Neural crest cell (in vitro differentiated cells): ENCODE measurements around the gene NR1D2. TPM values are rescaled to one million over a fixed set of nuclear protein-coding genes. Genes with fewer than 3 reads are reported as not detected.
"Not testable (repeated sequence)": the region's sequence is repeated elsewhere in the genome, so short reads cannot be mapped to it uniquely, and the experiment has no call there.

Experiments
- DNase-seq: peaks from one replicate; pipeline ENCODE4 v3.0.0; 2021; ENCODE audit warnings: low read depth, mixed read lengths, low spot score
- H3K27ac Mint-ChIP-seq: one replicate; pipeline ENCODE4 v1.8.0; 2021; ENCODE audit warnings: mild to moderate bottlenecking, mixed read lengths; ENCODE audit not compliant: unreplicated experiment
- H3K27me3 Mint-ChIP-seq: 2 replicates; pipeline ENCODE4 v1.8.0; 2021; ENCODE audit warnings: low read depth, mild to moderate bottlenecking, mixed read lengths
- H3K36me3 Mint-ChIP-seq: 2 replicates; pipeline ENCODE4 v1.8.0; 2021; ENCODE audit warnings: low read depth, mild to moderate bottlenecking, mixed read lengths
- H3K4me1 Mint-ChIP-seq: 2 replicates; pipeline ENCODE4 v1.8.0; 2021; ENCODE audit warnings: mixed read lengths
- H3K4me3 Mint-ChIP-seq: one replicate; pipeline ENCODE4 v1.8.0; 2021; ENCODE audit warnings: mild to moderate bottlenecking, mixed read lengths
- H3K9me3 Mint-ChIP-seq: 2 replicates; pipeline ENCODE4 v1.8.0; 2021; ENCODE audit warnings: mixed read lengths
- total RNA-seq: library from RNA; stranded (reverse); gene quantifications from 2 replicates; pipeline ENCODE4 v1.2.1, GENCODE V29; 2021
- TF ChIP-seq, protein P1 (sequence below): fragments of 200-600 bp; sonication (generic); conservative IDR thresholded peaks from 2 replicates; pipeline ENCODE4 v1.5.0; 2021; ENCODE audit warnings: antibody characterized with exemption, mild to moderate bottlenecking

Gene NR1D2
- total RNA-seq, 1 donor from 2014 or later = 8.6 TPM

DNA sequence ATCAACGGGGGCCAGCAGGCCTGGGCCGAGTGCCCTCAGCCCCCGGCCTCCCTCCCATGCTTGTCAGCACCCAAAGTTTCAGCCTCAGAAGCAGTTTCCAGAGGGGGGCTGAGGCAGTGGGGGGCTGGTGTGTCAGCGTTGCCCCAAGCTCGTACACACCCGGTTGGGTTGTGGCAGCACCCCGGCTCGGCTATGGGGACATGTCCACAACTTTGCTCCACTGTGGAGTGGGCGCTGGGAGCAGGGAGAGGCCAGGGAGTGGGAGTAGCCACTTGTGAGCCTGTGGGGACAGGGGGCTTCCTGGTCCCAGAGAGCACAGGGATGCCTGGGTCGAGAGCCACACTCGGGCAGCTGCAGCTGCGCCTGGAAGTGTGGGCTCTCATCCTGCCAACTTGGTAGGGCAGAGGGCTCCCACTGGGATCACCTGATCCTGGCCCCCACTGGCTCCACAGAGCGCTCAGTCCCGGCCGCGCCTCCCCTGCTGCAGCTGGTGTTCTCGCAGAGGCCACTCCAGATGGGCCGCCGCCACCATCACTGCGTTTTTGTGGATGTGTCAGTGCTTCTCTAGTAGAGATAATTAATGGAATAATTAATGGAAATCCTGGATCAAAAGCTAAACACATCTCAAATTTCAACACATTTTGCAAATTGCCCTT, 75.1 kb downstream of the NR1D2 start:
- no peak overlapping the region for H3K4me3 Mint-ChIP-seq
- TF ChIP-seq, protein P1, sequence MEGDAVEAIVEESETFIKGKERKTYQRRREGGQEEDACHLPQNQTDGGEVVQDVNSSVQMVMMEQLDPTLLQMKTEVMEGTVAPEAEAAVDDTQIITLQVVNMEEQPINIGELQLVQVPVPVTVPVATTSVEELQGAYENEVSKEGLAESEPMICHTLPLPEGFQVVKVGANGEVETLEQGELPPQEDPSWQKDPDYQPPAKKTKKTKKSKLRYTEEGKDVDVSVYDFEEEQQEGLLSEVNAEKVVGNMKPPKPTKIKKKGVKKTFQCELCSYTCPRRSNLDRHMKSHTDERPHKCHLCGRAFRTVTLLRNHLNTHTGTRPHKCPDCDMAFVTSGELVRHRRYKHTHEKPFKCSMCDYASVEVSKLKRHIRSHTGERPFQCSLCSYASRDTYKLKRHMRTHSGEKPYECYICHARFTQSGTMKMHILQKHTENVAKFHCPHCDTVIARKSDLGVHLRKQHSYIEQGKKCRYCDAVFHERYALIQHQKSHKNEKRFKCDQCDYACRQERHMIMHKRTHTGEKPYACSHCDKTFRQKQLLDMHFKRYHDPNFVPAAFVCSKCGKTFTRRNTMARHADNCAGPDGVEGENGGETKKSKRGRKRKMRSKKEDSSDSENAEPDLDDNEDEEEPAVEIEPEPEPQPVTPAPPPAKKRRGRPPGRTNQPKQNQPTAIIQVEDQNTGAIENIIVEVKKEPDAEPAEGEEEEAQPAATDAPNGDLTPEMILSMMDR = no peak
- H3K4me1 Mint-ChIP-seq = no peaks in the 10 kb centered on the region
- H3K9me3 Mint-ChIP-seq = no peaks in the 10 kb centered on the region
- no peak overlapping the region for H3K27ac Mint-ChIP-seq
- H3K27me3 Mint-ChIP-seq = no peaks in the 10 kb centered on the region
- no peak for DNase-seq
- H3K36me3 Mint-ChIP-seq = no peaks in the 10 kb centered on the region

DNA sequence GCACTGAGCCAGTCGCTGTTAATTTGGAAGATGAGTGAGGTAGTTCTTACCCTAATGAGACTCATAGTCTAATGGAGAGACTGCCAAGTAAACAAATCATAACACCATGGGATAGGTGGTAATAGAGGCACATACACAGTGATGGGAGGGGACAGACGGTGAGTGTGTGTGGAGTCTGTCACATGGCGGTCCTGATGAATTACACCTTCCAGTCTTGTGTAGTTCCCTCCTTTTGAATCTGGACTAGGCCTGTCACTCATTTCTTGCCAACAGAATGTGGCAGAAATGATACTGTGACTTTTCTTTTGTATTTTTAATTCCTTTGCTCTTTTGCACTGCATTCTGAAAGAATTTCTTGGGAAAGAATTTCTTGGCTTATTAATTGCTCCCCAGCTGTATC, 78.1 kb downstream of the NR1D2 start:
- no peak overlapping the region for H3K4me3 Mint-ChIP-seq
- H3K27me3 Mint-ChIP-seq = no peaks in the 10 kb centered on the region
- H3K27ac Mint-ChIP-seq = no peak overlapping the region
- no peaks in the 10 kb centered on the region for H3K9me3 Mint-ChIP-seq
- peaks cover 9% of the 10 kb centered on the region for H3K4me1 Mint-ChIP-seq
- H3K36me3 Mint-ChIP-seq = no peaks in the 10 kb centered on the region
- no peak for DNase-seq
- TF ChIP-seq, protein P1 = no peak

DNA sequence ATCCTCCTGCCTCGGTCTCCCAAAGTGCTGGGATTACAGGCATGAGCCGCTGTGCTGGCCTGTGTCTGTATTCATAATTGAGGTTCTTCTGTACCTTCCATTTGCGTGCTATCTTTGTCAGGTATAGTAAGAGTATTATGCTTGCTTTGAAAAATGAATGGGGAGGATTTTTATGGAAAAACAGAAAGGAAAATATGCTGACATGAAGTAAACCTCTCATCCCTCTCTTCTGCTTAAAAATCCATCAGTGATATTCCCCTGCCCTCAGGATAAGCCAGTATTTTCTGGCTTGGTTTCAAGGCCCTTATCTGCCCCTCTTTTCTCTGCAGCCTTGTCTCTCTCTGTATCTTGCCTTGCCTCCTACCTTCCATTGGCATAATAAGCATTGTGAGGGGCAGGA, 80.7 kb downstream of the NR1D2 start:
- TF ChIP-seq, protein P1 = no peak
- H3K4me3 Mint-ChIP-seq = no peak overlapping the region
- no peak overlapping the region for H3K27ac Mint-ChIP-seq
- no peaks in the 10 kb centered on the region for H3K36me3 Mint-ChIP-seq
- DNase-seq = no peak
- no peaks in the 10 kb centered on the region for H3K9me3 Mint-ChIP-seq
- H3K27me3 Mint-ChIP-seq = no peaks in the 10 kb centered on the region
- peaks cover 13% of the 10 kb centered on the region for H3K4me1 Mint-ChIP-seq

DNA sequence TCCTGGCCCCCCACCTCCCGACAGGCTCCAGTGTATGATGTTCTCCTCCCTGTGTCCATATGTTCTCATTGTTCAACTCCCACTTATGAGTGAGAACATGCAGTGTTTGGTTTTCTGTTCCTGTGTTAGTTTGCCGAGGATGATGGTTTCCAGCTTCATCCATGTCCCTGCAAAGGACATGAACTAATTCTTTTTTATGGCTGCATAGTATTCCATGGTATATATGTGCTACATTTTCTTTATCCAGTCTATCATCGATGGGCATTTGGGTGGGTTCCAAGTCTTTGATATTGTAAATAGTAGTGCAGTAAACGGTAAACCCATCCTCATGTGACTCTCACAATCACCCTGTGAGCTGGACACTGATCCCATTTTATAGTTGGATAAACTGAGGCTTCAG, 81.6 kb downstream of the NR1D2 start:
- not testable (repeated sequence) for DNase-seq, H3K36me3 Mint-ChIP-seq, H3K27me3 Mint-ChIP-seq, H3K9me3 Mint-ChIP-seq, H3K4me3 Mint-ChIP-seq, H3K27ac Mint-ChIP-seq
- peaks cover 13% of the 10 kb centered on the region for H3K4me1 Mint-ChIP-seq

DNA sequence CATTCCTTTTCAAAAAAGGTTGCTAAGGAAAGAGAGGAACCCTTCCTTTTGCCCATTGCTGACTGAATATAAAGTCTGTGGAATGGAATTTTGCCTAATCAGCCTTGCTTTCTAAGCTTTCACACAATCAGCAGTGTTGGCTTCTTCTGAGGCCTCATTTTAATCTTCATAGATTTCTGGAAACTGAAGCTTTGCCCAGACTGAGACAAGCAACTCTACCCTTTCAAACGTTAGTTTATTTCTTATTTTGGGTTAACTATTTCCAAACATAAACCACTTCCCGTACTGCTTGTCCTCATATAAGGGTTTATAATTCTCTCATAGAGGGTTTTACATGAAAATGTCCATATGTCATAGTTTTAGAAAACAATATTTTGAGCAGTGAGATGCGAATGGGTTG, 82.9 kb downstream of the NR1D2 start:
- TF ChIP-seq, protein P1 = no peak
- Mint-ChIP-seq H3K27ac (no peak overlapping the region), H3K4me1 (peaks cover 13% of the 10 kb centered on the region), H3K27me3 (peaks cover 4% of the 10 kb centered on the region), H3K9me3 (peaks cover 5% of the 10 kb centered on the region), H3K36me3 (peaks cover 4% of the 10 kb centered on the region), H3K4me3 (no peak overlapping the region)
- no peak for DNase-seq

Other genes starting within 250 kb of the NR1D2 start
- 86.2 and 89.9 TPM in 2 replicates for gene UBE2E1, start 139.3 kb upstream of the NR1D2 start, total RNA-seq
- 8.8 and 9.7 TPM in 2 replicates for gene NKIRAS1, start 28.3 kb upstream of the NR1D2 start, total RNA-seq
- gene RPL15, start 28.2 kb upstream of the NR1D2 start, total RNA-seq = 2,019 and 2,075 TPM in 2 replicates